Neural progenitor cell (in vitro differentiated cells): ENCODE data around the gene PTPRCAP.

ENCODE experiments used
- CTCF ChIP-seq: fragments of 200-600 bp; sonication (generic); IDR thresholded peaks from 2 replicates; pipeline ENCODE4 v1.5.1; 2017; ENCODE audit warnings: antibody characterized with exemption, mild to moderate bottlenecking
- EZH2 ChIP-seq: fragments of 200-600 bp; sonication (generic); IDR thresholded peaks from 2 replicates; pipeline ENCODE4 v1.6.1; 2017; ENCODE audit warnings: antibody characterized with exemption, mild to moderate bottlenecking, moderate library complexity
- EZH2phosphoT487 ChIP-seq: fragments of 200-600 bp; sonication (generic); IDR thresholded peaks from 2 replicates; pipeline ENCODE4 v1.6.1; 2017; ENCODE audit warnings: antibody characterized with exemption

- TF ChIP-seq CTCF (no peak), EZH2 (no peak), EZH2phosphoT487 (no peak)
Observed at GRCh38 chr11:67448220-67448609, 10.7 kb upstream of the PTPRCAP start.
